Activated T-cell treated with anti-CD3 and anti-CD28 coated beads for 4 hours (primary cell): ENCODE measurements around the gene TBCA.

Source experiments
- DNase-seq: peaks from one replicate; pipeline ENCODE4 v3.0.0-alpha.2; 2020

TBCA gene

DNA sequence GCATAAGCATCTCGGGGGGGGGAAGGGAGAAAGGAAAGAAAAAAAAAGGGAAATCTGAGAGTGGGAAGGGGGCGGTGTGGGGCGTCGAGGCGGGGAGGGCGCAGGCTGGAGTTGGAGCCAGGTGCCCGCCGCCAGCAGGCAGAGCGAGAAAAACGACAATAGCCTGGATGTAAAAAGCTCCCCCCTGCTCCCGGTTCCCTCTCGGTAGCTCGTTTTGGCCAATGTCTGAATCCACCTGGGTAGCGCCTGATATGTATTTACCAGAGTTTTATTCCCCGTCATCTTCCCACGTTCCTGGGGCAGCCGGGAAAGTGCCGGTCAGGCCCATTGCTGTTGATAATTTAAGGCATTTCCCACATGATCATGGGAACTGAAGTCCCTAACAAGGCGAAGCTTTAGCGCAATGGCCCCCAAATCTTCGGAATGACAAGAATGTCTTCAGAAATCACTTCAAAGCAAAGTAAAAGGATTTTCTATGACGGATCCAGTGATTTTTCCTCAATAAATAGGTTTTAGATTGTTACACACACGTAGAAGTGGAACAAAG is 134.7 kb downstream of the TBCA start:
- no peak for DNase-seq
